Midbrain (tissue), 1 donor: Measurements from ENCODE around the gene KIF3C.
"Not testable (repeated sequence)": the region's sequence is repeated elsewhere in the genome, so short reads cannot be mapped to it uniquely, and the experiment has no call there.

ENCODE experiments used
- DNase-seq: peaks from one replicate; lab custom pipeline; 2025; lab: John Stamatoyannopoulos, UW

The KIF3C gene

DNA sequence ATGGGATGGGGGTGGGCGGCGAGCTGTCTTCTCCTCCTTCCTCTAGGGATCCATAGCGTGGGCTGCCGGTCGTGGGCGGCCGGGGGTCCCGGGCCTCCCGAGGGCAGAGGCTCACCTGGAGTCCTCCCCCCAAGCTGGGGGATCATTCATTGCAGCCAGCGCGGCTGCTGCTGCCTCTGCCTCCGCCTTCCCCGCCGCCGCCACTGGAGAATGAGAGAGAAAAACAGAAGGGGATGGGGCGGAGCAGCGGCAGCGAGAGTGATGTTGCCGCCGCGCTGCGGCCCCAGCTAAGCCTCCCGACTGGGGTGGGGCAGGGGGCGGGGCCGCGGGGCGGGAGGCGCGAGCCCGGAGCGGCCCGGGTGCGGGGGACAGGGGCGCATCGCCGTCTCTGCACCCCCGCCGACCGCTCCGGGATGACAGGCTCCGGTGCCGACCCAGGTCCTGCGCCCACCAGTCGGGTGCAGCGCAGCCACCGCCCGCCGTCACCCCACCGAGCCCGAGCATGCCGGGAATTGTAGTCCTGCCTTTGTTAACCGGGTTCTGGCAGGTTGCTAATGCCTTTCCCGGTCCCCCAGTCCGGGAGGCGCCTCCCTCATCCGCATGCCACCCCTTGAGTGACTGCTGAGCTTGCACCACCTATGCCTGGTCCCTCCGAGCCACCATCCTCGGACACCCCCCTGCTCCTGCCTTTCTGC is at the start of gene KIF3C:
Gene KIF3C (minus strand): TSS at position 225 of the 695 bp plus-strand sequence. CDS start 580 bp downstream, outside the sequence.
- DNase-seq = peak; percentile 79

DNA sequence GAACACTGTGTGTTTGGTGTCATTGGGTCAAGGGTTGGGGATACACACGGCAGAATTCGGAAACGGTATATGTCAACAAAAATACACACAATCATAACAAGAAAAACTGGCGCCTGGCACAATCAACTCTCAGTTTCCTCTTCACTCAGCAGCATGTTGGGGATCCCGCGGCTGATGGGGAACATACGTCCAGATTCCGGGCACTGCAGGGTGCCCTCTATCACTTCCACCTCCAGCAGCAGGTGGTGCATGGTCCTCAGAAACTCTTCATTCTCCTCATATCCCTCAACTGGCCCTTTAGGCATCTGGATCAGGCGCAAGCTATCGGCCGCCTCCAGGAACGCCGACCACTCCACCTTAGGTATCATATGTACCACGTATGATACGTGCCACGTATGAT is 45.8 kb upstream of the KIF3C start:
- not testable (repeated sequence) for DNase-seq

DNA sequence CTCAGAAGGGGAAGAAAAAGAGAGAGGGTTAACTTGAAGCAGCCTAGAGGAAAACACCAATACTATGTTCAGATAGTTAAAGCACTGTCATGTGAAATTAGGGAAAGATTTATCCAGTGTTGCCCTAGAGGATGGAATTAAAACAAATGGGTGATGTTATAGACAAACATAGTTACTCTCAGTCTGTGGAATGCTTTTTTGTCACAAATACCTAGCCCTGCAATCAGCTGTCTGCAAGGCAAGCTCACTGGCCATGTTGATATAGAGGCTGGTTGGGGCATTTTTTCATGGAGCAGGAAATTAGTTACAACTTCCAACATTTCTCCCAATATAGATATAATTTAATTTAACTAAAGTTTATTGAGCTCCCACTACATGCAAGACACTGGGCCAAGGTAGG is 43.2 kb upstream of the KIF3C start:
- DNase-seq = no peak

DNA sequence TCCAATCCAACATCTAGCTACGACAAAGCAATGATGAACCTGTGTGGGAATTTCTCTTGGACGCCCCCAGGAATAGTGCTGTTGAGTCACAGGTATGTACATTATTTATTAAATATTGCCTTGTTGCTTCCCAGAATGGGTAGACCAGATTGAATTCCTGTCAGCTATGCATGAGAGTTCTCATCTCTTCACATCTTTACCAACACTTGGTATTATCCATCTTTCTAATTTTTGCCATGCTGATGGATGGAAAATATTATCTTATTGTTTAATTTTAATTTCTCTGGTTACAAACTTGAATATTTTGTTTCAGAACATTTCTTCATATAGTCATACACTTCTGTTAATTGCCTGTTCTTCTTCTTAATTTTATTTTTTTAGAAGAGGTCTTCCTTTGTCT is 42.0 kb upstream of the KIF3C start:
- no peak for DNase-seq

DNA sequence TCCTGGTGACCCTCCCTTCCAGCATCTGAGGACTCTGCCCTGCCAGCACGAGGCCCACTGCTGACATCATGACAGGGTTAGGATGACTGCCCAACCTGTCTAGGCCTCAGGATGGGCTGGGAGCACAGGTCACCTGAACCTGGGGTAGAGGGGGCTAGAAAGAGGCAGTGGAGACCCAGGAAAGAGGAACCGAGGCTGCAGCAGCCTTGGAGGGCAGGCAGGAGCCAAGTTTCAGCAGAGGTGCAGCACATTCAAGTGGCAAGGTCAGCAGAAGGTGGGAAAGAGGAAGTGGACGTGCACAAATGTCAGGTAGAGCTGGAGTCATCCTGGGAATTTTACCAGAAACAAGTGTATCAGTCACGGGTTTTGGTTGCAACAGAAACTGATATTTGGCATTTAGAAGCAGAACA is 37.9 kb upstream of the KIF3C start:
- DNase-seq = no peak

DNA sequence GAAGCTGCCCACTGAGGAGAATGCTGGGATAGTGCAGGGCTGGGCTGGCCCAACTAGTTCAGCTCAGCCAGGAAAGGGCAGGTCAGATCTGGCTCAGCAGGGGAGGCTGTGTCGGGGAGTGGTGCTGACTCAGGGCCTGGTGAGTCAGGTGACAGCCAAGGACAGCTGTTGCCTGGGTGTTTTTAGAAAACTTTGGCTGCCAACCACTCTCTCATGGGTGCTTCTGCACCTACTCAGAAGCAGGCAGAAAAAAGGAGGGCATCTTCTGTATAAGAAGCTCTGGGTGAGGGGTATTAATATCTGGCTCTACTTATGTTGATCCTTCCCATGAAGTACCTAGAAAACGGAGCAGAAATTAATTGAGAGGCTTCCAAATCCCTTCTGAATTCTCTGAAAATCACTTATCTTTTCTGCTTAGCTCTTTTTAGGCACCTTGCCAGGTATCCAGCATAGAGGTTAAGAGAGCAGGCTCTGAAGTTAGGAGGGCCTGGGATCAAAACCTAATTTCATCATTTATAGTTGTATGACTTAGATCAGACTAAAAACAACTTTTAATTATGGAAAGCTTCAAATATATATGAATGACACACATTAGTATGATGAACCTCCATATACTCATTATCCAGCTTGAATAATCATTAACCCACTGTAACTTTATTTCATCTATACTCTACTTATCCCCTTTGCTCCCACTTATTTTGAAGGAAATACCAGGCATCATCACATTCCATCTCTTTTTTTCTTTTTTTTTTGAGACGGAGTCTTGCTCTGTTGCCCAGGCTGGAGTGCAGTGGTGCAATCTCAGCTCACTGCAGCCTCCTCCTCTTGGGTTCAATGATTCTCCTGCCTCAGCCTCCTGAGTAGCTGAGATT is 36.1 kb upstream of the KIF3C start:
- peak; percentile 21 for DNase-seq

DNA sequence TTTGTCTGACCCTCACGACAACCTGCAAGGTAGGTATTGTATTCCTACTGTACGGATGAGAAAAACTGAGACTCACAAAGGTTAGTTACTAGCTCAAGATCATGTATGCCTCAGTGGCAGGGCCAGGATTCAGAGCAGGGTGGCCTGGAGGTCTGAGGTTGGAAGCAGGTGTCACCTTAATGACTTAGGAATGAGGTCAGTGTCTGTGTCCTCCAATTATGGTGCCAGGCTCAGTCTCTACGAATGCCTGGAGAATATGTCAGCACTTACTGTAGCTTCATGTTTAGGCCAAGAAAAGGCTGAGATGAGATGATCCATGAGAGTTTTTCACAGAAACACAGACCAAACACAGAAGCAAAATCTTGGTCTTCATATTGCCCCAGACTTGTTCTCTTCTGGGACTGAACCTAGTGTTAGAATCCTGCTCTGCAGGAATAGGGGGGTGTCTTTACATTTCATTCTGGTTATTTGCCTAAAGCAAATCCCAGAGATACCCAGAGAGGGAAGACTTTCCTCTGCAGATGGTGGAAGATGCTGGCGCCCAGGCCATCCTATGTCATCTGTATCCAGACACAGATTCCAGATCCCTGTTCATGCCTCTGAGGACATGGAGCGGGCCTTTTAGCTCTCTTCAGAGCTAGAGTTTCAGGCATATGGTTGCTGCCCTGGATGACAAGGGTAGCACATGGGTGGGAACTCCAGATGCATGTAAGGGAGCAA is 35.3 kb upstream of the KIF3C start:
- DNase-seq = no peak

DNA sequence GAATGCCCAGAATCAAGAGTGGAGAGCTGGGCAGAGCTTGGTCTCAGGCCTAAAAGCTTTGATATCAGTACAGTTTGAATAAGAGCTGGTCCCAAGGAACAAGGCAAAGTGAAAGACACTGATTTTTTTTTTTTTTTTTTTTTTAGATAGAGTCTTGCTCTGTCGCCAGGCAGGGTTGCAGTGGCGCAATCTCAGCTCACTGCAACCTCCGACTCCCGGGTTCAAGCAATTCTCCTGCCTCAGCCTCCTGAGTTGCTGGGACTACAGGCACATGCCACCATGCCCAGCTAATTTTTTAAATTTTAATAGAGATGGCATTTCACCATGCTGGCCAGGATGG is 34.4 kb upstream of the KIF3C start:
- DNase-seq = not testable (repeated sequence)

DNA sequence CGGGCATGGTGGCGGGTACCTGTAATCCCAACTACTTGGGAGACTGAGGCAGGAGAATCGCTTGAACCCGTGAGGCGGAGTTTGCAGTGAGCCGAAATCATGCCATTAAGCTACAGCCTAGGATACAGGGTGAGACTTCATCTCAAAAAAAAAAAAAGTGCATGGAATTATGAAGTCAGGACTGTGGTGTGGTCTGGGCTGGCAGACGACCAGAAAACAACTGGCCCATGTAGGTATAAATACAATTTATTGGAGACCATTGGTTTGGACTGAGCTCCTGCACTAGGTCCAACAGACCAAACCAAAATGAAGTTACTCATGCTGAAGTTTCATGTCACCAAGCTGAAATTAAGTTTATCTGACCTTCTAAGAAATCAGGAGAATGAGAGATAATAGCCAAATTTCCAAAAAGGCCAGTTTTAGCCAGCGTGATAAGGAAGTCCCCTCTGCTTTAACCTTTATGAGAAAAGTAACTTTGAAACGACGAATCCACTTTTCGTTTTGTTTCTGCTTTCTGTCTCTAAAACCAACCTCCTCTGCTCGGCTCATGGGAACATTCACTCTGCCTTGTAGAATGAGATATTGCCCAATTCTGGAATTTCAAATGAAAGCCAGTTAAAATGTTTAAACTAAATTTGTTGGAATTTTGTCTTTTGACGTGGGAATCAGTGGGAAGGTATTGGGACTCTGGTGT is 33.9 kb upstream of the KIF3C start:
- no peak for DNase-seq

DNA sequence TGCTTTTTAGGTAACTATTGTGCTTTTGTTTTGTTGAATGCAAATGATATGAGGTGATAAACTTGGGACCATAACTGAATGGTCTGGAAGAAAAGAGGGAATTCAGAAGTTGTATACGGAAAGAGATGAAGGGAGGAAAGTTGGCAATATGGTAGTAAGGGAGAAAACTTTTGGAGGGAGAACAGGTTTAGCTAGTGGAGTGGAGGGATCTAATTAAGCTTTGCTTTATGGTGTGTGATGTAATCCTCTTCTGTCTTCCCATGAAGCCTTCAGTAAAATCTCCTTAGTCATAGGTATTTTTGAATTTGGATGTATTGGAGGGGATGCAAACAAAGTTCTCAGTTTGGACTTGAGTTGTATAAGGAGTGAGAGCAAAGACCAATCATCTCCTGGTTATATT is 31.4 kb upstream of the KIF3C start:
- DNase-seq = no peak

DNA sequence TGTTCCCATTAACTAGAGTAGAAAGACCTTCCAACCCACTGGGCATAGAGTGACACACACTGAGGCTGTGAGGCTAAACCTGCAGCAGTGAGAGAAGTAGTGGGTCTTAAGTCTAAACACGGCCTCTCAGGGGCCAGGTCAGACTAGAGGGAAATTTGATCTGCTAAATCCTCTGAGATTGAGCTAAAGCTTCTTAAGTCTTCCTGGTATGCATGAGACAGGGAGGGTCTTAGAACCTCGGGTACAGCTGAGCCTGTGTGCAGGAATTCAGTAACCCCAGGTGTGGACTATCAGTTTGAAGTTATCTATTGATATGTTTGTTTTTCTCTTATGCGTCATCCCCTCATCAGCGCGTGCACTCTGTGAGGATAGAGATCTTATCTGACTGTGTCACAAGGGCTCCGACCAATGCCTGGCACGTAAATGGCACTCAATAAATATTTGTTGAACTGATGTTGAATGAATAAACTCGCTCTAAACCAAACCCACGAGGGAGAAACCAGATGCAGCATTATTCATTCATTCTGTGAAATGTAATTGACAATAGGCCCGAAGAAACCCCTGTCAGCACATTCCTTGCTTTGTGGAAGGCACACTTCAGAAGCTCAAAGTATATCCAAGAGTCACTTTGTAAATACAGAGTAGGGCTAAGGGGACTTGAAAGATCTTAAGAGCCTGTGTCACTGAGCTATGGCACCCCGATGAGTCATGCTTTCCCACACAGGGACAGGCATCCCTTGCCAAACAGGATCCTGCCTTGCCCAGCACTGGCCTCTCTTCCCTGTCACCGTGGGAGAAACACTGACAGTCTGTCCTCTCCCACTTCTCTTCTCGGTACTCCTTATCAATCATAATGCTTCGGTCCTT is 29.9 kb upstream of the KIF3C start:
- DNase-seq = no peak

DNA sequence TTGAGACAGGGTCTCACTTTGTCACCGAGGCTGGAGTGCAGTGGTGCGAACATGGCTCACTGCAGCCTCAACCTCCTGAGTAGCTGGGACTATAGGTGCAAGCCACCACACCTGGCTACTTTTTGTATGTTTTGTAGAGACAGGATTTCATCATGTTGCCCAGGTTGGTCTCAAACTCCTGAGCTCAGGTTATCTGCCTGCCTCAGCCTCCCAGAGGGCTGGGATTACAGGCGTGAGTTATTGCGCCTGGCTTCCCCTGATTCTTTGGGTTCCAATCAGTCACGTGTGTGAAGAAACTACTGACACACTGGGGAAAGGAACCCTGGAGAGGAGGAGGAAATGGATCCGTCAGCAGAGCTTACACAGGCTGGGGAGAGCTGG is 29.3 kb upstream of the KIF3C start:
- DNase-seq = no peak

DNA sequence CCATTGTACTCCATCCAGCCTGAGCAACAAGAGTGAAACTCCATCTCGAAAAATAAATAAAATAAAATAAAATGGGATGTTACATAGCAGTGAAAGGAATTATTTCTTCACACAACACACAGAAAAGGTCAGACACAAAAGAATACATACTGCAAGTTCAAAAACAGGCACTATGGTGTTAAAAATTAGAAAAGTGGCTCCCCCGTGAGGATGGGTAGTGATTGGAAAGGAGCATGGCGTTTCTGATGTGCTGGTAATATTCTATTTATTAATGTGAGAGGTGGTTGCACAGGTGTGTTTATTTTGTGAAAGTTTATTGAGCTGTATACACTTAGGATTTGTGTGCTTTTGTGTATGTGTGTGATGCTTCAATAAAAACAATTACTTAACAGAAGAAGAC is 28.6 kb upstream of the KIF3C start:
- no peak for DNase-seq

DNA sequence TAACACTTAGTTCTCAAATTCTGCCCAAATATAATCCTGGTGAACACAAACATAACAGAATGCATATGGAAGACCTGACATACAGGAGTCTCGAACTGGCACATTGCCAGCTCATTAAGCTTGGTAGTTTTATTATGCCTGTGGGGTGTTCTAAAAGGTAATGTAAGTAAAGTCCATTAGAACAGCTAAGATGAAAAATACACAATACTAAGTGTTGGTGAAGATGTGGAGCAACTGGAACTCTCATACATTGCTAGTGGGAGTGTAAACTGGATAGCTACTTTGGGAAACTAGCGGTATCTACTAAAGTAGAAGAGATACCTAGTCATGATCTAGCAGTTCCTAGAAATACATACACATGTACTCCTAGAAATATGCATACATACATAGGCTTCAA is 27.3 kb upstream of the KIF3C start:
- DNase-seq = no peak

DNA sequence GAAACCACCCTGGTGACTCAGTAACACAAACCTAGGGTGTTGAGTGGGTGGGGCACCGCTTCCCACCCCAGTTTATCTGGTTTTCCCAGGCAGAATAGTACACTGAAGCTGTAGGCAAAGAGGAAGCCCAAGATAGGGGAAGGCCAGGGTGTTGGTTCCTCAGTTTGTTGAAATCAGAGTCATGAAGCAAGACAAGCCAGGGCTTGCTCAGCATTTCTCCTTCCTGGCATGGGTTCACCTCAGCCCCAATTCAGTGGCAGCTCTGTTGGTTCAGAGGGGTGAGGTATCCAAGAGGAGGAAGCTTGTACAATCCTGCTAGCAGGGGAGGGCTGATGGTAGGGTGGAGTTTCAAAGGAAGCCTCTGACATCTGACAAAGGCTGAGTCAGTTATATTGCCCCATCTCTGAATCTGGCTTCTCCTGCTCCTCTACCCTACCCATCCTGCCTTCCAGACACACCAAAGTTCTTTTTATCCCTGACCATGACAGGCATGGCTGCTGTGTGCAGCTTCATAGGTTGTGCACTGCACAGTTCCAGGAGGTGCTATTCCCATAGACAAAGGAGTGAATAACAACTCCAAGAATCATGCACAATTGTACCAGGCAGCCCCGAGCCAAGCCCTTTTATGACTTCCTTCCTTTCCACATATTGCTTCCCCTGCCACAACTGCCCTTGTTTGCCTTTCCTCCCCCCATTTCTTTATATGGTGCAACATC is 26.7 kb upstream of the KIF3C start:
- peak; percentile 53 for DNase-seq

DNA sequence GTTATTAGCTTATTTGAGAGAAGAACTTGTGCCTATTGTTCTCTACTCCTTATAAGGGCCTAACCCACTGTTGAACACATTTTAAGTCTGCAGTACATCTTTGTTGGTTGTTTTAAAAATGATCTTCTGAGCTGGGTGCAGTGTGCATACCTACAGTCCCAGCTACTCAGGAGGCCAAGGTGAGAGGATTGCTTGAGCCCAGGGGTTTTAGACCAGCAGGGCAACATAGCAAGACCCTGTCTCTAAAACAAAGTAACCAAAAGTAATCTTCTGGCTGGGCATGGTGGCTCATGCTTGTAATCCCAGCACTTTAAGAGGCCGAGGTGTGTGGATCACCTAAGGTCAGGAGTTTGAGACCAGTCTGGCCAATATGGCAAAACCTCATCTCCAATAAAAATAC is 25.8 kb upstream of the KIF3C start:
- no peak for DNase-seq

DNA sequence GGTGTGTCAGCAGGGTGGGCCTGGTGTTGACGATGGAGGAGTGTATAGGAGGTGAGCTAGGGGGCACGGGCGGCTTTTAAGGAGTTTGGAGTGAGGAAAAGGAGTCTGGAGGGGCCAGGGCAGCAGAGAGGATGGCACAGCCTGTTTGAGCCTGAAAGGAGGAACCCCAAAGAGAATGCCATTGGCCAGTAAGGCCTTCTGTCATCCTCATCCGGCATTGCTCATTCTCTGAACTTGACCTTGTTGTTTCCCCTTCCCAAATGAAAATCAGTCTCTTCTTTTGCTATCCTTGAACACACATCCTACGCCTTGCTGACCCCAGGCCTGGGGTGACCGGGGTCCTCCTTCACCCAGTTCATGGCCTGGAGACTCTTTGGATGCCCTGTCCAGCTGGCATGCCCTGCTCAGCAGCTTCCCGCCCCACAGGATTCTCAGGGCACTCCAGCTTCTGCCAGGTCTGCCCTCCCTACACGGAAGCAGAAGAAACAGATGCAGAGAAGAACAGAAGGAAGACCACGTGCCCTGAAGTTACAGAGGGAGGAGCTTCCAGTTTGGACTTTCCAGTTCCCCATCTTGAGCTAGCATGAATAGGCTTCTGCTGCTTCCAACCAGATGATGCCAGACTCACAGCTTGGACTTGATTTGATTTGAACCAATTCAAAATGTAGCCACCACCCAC is 20.5 kb upstream of the KIF3C start:
- DNase-seq = peak; percentile 21

DNA sequence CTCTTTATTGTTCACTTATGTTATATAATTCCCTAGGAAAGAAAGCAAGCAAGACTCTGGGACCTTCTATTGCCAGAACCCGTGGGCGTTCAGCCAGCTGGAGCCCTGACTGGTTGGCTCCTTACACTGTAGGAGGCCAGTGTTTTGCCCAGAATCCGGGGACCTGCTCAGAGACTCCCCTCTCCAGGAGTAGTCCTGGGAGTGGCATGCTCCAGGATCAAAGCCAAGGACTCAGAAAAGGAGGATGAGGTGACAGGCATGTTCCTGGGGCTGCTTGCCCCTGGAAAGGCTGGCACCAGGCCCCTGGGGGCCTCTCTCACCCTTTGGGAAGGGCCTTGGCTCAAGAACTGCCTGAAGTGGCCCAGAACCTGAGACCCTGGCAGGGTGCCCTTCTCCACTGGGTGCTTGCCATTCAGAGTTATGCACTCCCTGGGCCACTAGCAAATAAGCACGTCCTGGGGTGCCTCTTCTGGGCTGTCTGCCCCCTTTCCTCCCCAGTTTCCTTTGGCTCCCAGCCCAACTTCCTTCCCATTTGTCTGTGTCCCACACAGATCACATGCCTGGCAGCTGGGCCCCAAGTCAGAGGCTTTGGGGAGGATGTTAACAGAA is 19.6 kb upstream of the KIF3C start:
- peak; percentile 90 for DNase-seq

DNA sequence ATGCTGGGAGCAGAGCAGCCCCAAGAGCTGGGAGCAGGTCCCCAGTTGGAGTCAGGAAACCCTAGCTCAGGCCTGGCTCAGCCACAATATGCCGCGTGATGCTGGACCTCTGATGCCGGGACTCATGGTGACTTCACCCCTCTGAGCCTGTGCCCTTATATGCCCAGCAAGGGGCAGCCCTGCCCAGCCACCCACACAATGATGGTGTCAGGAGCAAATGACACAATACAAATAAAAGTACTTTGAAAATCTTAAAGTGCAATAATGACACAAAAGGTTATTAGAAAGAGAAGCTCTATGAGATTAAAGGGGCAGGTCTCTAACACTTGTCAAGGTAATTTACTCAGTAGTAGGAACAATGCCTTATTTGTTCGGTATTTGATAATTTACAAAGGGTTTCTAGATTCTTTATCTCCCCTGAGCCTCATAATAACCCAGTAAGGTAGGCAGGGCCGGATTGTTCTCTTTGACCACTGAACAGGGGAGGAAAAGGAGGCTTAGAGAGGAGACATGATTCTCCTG is 18.3 kb upstream of the KIF3C start:
- no peak for DNase-seq
